K562 (cell line): ENCODE measurements around the gene ZNF418. TPM values are rescaled to one million over a fixed set of nuclear protein-coding genes. Genes with fewer than 3 reads are reported as not detected.
A peak's percentile ranks its signal among the peaks of the same experiment; 100 is the strongest.

ENCODE experiments used
- ATAC-seq: fragments of 200-7000 bp; cut with Tn5 transposase; 3 replicates; pipeline ENCODE4 v1.9.1; 2020; ENCODE audit warnings: moderate library complexity
- BruUV-seq: library from RNA; stranded (reverse); fragments of 400-500 nt; replicated peaks from 2 replicates; lab custom pipeline; 2021; lab: Mats Ljungman, UMichigan
- CTCF ChIA-PET: fragments of 300-600 bp; formaldehyde crosslinking; extraction: SDS; loops from one replicate; lab custom pipeline; 2021; ENCODE audit warnings: low intra/inter-chr PET ratio; lab: Yijun Ruan, JAX
- POLR2A ChIA-PET: fragments of 300-600, 350-650 bp; sonication (Branson Sonifier 250); formaldehyde crosslinking; extraction: SDS; loops from one replicate; lab custom pipeline; 2021; ENCODE audit warnings: antibody characterized with exemption, inconsistent platforms; lab: Yijun Ruan, JAX
- DNase-seq, 4 experiments: peaks; one replicate each; pipeline versions ENCODE4 v3.0.0 to v3.0.0-alpha.2; 2011 to 2018; ENCODE audit warnings: low spot score in 3 of 4, mixed read lengths in 3 of 4; ENCODE audit errors: extremely low read depth in 1 of 4
- FAIRE-seq: peaks from 2 replicates; lab custom pipeline; 2011; peaks lifted over from hg19 to GRCh38; lab: Jason Lieb, UNC
- H2AFZ ChIP-seq: 2 replicates; pipeline ENCODE4 v1.6.0; 2011; ENCODE audit warnings: low read depth, low read length, control low read depth, inconsistent platforms
- H3K27ac ChIP-seq: fragments of 200-600 bp; 3 replicates; pipeline ENCODE4 v1.8.0; 2011; ENCODE audit warnings: low read depth, mild to moderate bottlenecking, control low read depth, inconsistent platforms, low read length, moderate library complexity, mixed read lengths; ENCODE audit errors: extremely low read depth
- H3K27me3 ChIP-seq, 2 experiments: fragments of 300-600 bp in 1 of 2; 2 replicates in 1 of 2; 3 replicates in 1 of 2; pipeline versions ENCODE4 v1.6.0 to v1.8.0; 2011; ENCODE audit warnings: inconsistent platforms in 2 of 2, low read length in 2 of 2, mild to moderate bottlenecking in 1 of 2, mixed read lengths in 1 of 2, moderate library complexity in 1 of 2; ENCODE audit not compliant: control insufficient read depth in 2 of 2, insufficient read depth in 2 of 2
- H3K36me3 ChIP-seq: fragments of 300-600 bp; 3 replicates; pipeline ENCODE4 v1.8.0; 2011; ENCODE audit warnings: mild to moderate bottlenecking, low read length, inconsistent platforms; ENCODE audit not compliant: control insufficient read depth, insufficient read depth
- H3K4me1 ChIP-seq, 2 experiments: fragments of 200-600 bp in 1 of 2; replicated peaks in 1 of 2; 2 replicates in 1 of 2; 3 replicates in 1 of 2; pipeline versions ENCODE4 v1.5.1 to v1.8.0; 2011; ENCODE audit warnings: inconsistent platforms in 2 of 2, low read length in 2 of 2, mild to moderate bottlenecking in 1 of 2, mixed read lengths in 1 of 2, moderate library complexity in 1 of 2; ENCODE audit not compliant: control insufficient read depth in 2 of 2, insufficient read depth in 2 of 2
- H3K4me2 ChIP-seq: 2 replicates; pipeline ENCODE4 v1.6.1; 2011; ENCODE audit warnings: low read length, control low read depth, inconsistent platforms, mixed read lengths; ENCODE audit not compliant: insufficient read depth
- H3K4me3 ChIP-seq: fragments of 200-600 bp; sonication (generic), shearing (Covaris generic); 2 replicates; pipeline ENCODE4 v1.5.1; 2016; ENCODE audit warnings: control low read depth, inconsistent platforms
- H3K79me2 ChIP-seq: fragments of 200-600 bp; 3 replicates; pipeline ENCODE4 v1.8.0; 2011; ENCODE audit warnings: low read length, inconsistent platforms; ENCODE audit not compliant: control insufficient read depth, insufficient read depth
- H3K9ac ChIP-seq, 2 experiments: 2 replicates each; pipeline versions ENCODE4 v1.6.0 to v1.6.1; 2011; ENCODE audit warnings: low read depth in 2 of 2, low read length in 2 of 2, control low read depth in 1 of 2, inconsistent platforms in 1 of 2, mild to moderate bottlenecking in 1 of 2, mixed read lengths in 1 of 2; ENCODE audit not compliant: insufficient read depth in 1 of 2
- H3K9me1 ChIP-seq: one replicate; pipeline ENCODE4 v1.6.0; 2011; ENCODE audit warnings: inconsistent platforms, mild to moderate bottlenecking, low read length, moderate library complexity; ENCODE audit not compliant: control insufficient read depth, insufficient read depth
- H3K9me3 ChIP-seq: replicated peaks from 2 replicates; pipeline ENCODE4 v1.5.1; 2011; ENCODE audit warnings: low read depth, low read length, inconsistent platforms; ENCODE audit not compliant: control insufficient read depth, insufficient read depth
- H4K20me1 ChIP-seq: replicated peaks from 2 replicates; pipeline ENCODE4 v1.6.1; 2011; ENCODE audit warnings: low read length, inconsistent platforms, mixed read lengths; ENCODE audit not compliant: control insufficient read depth, insufficient read depth
- ATF3 ChIP-seq, 2 experiments: fragments of 450-650 bp in 1 of 2; sonication (generic) in 1 of 2; formaldehyde crosslinking in 1 of 2; IDR thresholded peaks in 1 of 2; conservative IDR thresholded peaks in 1 of 2; 2 replicates each; pipeline versions ENCODE4 v1.6.1 to v1.8.1; 2016 to 2023; ENCODE audit warnings: mild to moderate bottlenecking in 2 of 2, moderate library complexity in 2 of 2, inconsistent platforms in 1 of 2, missing genetic modification reagents in 1 of 2
- ATF7 ChIP-seq: fragments of 450-650 bp; IDR thresholded peaks from 2 replicates; pipeline ENCODE4 v1.7.1; 2014; ENCODE audit warnings: mild to moderate bottlenecking, moderate library complexity
- CEBPG ChIP-seq, 3 experiments: fragments of 200-800 bp in 1 of 3; sonication (Bioruptor generic) in 1 of 3; sonication (generic) in 1 of 3; formaldehyde crosslinking in 1 of 3; IDR thresholded peaks in 2 of 3; conservative IDR thresholded peaks in 1 of 3; 2 replicates each; pipeline versions ENCODE4 v1.6.1 to v1.8.0; 2016 to 2022; ENCODE audit warnings: missing compliant biosample characterization in 2 of 3, missing genetic modification characterization in 2 of 3, mild to moderate bottlenecking in 1 of 3, missing genetic modification reagents in 1 of 3
- HNRNPH1 ChIP-seq: fragments of 200-400 bp; formaldehyde crosslinking; optimal IDR thresholded peaks from 2 replicates; pipeline ENCODE3; 2017; ENCODE audit warnings: low read depth, mild to moderate bottlenecking, low read length, moderate library complexity
- KHSRP ChIP-seq: fragments of 450-650 bp; IDR thresholded peaks from 2 replicates; pipeline ENCODE4 v1.6.1; 2017
- SAFB ChIP-seq: fragments of 200-400 bp; formaldehyde crosslinking; IDR thresholded peaks from 2 replicates; pipeline ENCODE4 v1.6.1; 2017; ENCODE audit warnings: low read depth, low read length, borderline replicate concordance
- ZNF785 ChIP-seq: fragments of 250-450 bp; sonication (Bioruptor Pico); IDR thresholded peaks from 2 replicates; pipeline ENCODE4 v1.4.0; 2020; ENCODE audit warnings: mild to moderate bottlenecking
- ZNF830 ChIP-seq: fragments of 250-450 bp; sonication (Bioruptor Pico); IDR thresholded peaks from 2 replicates; pipeline ENCODE4 v1.5.0; 2021; ENCODE audit warnings: mild to moderate bottlenecking
- WGBS: fragments of 100-300 bp; shearing (Covaris generic); methylation state at CpG from one replicate; pipeline ENCODE4 v1.1.6; 2016; ENCODE audit warnings: low coverage, mixed read lengths; ENCODE audit not compliant: insufficient coverage; ENCODE audit errors: missing lambda C conversion rate; 5-methylcytosine and 5-hydroxymethylcytosine counted together
- in situ Hi-C: fragments of 300-500 bp; cut with MboI; formaldehyde crosslinking; loops from 4 replicates; pipeline ENCODE4 v1.15.0; 2018; ENCODE audit warnings: inconsistent platforms, mixed read lengths
- intact Hi-C: fragments of 100-400 bp; cut with micrococcal nuclease; formaldehyde crosslinking; loops from 2 replicates; pipeline ENCODE4 v1.14.2; 2022
- polyA plus RNA-seq, 8 experiments: library from polyadenylated mRNA; depleted of rRNA in 4 of 8; stranded (reverse) in 5 of 8; unstranded in 3 of 8; fragments of >200 nt; fragmentation: Nextera tagmentation in 2 of 8; fragmentation: Illumina TruSeq in 1 of 8; extraction: Ambion mirVana in 2 of 8; extraction: Trizol in 1 of 8; gene quantifications; 2 replicates each; pipeline versions ENCODE4 v1.2.1 to v1.2.3, GENCODE V29; 2011 to 2014; ENCODE audit warnings: inconsistent platforms in 1 of 8, missing spikeins in 1 of 8
- total RNA-seq, 7 experiments: library from RNA; depleted of rRNA in 6 of 7; stranded (reverse); fragments of >200 nt in 6 of 7; fragmentation: Illumina TruSeq in 2 of 7; extraction: Trizol in 2 of 7; gene quantifications; 2 replicates each; pipeline versions ENCODE4 v1.2.1 to v1.2.3, GENCODE V29; 2011 to 2021; ENCODE audit warnings: low replicate concordance in 1 of 7

The ZNF418 gene
- total and polyA plus RNA-seq, 9 of the 15 experiments (the other 6 are each of a cell fraction or from before 2014, with no cell fraction given): 0.11 to 0.70 (median 0.32) TPM

GRCh38 chr19:57964761-57965160, 29.6 kb upstream of the ZNF418 start:
- no TSS peak for BruUV-seq
- no peak overlapping the region for H3K9ac ChIP-seq
- ChIA-PET POLR2A (no interaction called here), CTCF (no interaction called here)
- H3K27ac ChIP-seq: no peak overlapping the region
- no peaks in the 10 kb centered on the region for H4K20me1 ChIP-seq
- ATAC-seq: no peak
- H2AFZ ChIP-seq: no peak overlapping the region
- FAIRE-seq: no peak
- H3K79me2 ChIP-seq: no peaks in the 10 kb centered on the region
- intact Hi-C loops: no loop called here
- H3K36me3 ChIP-seq: no peaks in the 10 kb centered on the region
- H3K9me1 ChIP-seq: no peaks in the 10 kb centered on the region
- no peaks in the 10 kb centered on the region for H3K9me3 ChIP-seq
- H3K4me3 ChIP-seq: no peak overlapping the region
- TF ChIP-seq KHSRP (no peak), SAFB (no peak), ATF7 (0 out of 2 replicates have a peak, but pooled peaks have one; percentile 30), CEBPG (CRISPR knock-in tag; IDR thresholded peaks at IDR 0.05) (no peak), CEBPG (tag; conservative IDR thresholded peaks at IDR 0.05 in 1 of 2, IDR thresholded peaks at IDR 0.05 in 1 of 2) (peak in 1 of 2 experiments; percentile 68; a peak in 2 of 4 replicates), HNRNPH1 (no peak), ZNF785 (no peak), ATF3 (IDR thresholded peaks at IDR 0.05) (peak; percentile 15; the same call in 1 of the 2 replicates), ATF3 (CRISPR knock-in tag; conservative IDR thresholded peaks at IDR 0.05) (no peak), ZNF830 (CRISPR knock-in tag) (no peak)
- H3K4me1 ChIP-seq: no peaks in the 10 kb centered on the region
- no peak overlapping the region for H3K4me2 ChIP-seq
- WGBS: under 1% methylated on average over 8 of the region's 8 CpGs
- no peaks in the 10 kb centered on the region for H3K27me3 ChIP-seq
- in situ Hi-C loops: no loop called here
- no peak for DNase-seq
